ENCODE measurements around the gene CYBRD1.
"Not testable (repeated sequence)": the region's sequence is repeated elsewhere in the genome, so short reads cannot be mapped to it uniquely, and the experiment has no call there.

CYBRD1 gene

DNA sequence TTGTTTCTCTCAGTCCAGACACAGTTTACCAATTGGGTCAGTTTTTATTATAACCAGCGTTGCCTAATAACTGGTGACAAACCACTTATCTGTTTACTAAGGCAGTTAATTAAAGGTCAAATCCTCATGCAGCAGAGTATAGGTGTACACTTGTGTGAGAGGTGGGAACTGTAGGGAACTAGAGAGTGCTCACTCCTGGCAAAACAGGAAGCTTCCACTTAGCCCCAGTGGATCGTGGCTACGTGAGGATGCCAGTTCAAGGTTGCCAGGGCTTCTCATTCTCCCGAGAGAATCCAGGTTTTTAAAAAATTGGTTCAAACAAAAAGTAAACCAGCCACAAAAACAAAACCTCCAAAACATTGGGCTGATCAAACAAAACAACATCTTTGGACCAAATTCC lies 8.1 kb downstream of the CYBRD1 start:
- no peak overlapping the region for H3K27ac Mint-ChIP-seq
- H3K4me1 Mint-ChIP-seq (ENCODE audit: low read depth): no peaks in the 10 kb centered on the region
- H3K9me3 Mint-ChIP-seq: peaks cover 6% of the 10 kb centered on the region
- H3K36me3 Mint-ChIP-seq (ENCODE audit: low read depth): no peaks in the 10 kb centered on the region
- H3K4me3 Mint-ChIP-seq: no peak overlapping the region
- no peak for DNase-seq
- peaks cover 31% of the 10 kb centered on the region for H3K27me3 Mint-ChIP-seq

DNA sequence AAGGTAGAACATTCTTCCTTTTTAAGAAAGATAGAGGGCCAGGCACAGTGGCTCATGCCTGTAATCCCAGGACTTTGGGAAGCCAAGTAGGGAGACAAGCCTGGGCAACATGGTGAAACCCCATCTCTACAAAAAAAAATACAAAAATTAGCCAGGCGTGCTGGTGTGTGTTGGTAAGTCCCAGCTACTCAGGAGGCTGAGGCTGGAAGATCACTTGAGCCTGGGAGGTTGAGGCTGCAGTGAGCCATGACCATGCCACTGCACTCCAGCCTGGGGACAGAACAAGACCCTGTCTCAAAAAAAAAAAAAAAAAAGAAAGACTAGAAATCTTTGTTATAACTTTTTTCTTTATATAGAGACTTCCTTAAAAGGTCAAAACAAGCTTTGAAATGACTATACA lies 8.6 kb downstream of the CYBRD1 start:
- not testable (repeated sequence) for DNase-seq; H3K27ac Mint-ChIP-seq; H3K4me1 Mint-ChIP-seq (ENCODE audit: low read depth); H3K4me3 Mint-ChIP-seq; H3K36me3 Mint-ChIP-seq (ENCODE audit: low read depth); H3K9me3 Mint-ChIP-seq
- peaks cover 28% of the 10 kb centered on the region for H3K27me3 Mint-ChIP-seq

DNA sequence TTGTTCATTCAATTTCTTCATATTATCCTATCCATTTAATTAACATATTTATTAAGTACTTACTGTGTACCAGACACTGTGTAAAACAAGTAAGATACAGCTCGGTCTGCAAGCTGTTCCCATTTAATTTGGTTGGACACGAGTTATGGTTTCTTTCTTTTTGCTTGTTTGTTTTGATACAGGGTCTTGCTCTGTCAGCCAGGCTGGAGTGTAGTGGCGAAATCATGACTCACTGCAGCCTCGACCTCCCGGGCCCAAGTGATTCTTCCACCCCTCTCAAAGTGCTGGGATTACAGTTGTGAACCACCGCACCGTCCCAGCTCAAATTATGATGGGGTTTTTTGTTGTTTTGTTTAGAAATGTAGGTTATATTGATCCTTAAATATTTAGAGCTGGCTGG lies 9.0 kb downstream of the CYBRD1 start:
- no peak overlapping the region for H3K4me3 Mint-ChIP-seq
- DNase-seq: no peak
- H3K9me3 Mint-ChIP-seq: peaks cover 6% of the 10 kb centered on the region
- no peaks in the 10 kb centered on the region for H3K4me1 Mint-ChIP-seq (ENCODE audit: low read depth)
- no peaks in the 10 kb centered on the region for H3K36me3 Mint-ChIP-seq (ENCODE audit: low read depth)
- peaks cover 28% of the 10 kb centered on the region for H3K27me3 Mint-ChIP-seq
- no peak overlapping the region for H3K27ac Mint-ChIP-seq

DNA sequence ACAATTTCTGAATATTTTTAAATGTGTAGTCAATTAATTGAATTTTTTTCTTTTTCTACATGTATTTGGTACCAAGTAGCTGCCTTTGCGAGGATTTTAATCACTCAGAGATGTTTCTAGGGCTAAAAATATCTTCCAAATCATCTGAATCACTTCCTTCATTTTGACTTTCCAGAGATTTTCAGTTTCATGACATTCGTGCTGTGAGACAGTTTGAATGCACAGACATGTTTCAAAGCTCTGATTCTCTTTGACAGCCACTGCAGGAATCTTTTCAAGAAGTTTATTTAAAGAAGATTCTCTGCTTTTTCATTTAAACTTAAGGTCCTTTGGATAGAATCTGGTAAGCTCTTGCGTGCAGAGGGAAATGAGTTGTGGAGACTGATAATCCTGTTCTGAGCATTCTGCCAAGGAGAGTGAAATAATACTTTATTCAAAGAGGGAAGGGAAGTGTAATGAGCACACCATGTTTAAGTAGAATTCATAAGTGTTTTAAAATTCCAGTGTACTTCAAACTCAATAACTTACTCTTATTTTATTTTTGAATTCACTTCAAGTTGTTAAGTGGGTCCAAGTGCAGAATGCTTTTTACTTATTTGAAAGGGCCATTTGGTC lies 9.7 kb downstream of the CYBRD1 start:
- Mint-ChIP-seq H3K9me3 (peaks cover 6% of the 10 kb centered on the region), H3K4me1 (ENCODE audit: low read depth) (no peaks in the 10 kb centered on the region), H3K27me3 (peaks cover 30% of the 10 kb centered on the region), H3K4me3 (no peak overlapping the region), H3K27ac (no peak overlapping the region), H3K36me3 (ENCODE audit: low read depth) (no peaks in the 10 kb centered on the region)
- DNase-seq: no peak

DNA sequence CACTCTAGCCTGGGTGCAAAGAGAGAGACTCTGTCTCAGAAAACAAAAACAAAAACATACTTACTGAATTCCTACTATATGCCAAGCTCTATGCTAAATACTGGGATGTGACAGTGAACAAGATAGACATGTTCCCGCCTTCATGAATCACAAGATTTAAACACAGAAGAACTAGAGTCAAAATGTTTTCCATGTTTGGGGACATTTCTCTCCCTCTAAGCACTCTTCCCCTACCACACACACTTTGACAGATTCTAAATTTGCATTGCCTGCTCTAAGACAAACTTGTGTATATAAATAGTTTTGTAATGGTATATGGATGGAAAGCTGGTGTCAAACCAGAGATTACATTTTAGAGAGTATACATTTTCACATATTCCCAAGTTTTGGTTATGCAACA lies 11.1 kb downstream of the CYBRD1 start:
- Mint-ChIP-seq H3K4me3 (no peak overlapping the region), H3K27ac (no peak overlapping the region), H3K27me3 (peaks cover 27% of the 10 kb centered on the region), H3K36me3 (ENCODE audit: low read depth) (no peaks in the 10 kb centered on the region), H3K4me1 (ENCODE audit: low read depth) (no peaks in the 10 kb centered on the region), H3K9me3 (peaks cover 6% of the 10 kb centered on the region)
- DNase-seq: no peak

DNA sequence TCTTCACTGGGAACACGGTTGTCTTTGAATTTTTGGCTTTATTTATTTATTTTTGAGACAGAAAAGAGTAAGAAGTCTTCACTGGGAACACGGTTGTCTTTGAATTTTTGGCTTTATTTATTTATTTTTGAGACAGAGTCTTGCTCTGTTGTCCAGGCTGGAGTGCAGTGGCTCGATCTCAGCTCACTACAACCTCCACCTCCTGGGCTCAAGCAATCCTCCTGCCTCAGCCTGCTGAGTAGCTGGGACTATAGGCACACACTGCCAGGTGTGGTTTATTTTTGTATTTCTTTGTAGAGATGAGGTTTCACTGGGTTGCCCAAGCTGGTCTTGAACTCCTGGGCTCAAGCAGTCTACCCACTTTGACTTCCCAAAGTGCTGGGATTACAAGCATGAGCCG lies 13.3 kb downstream of the CYBRD1 start:
- not testable (repeated sequence) for DNase-seq; H3K4me3 Mint-ChIP-seq; H3K4me1 Mint-ChIP-seq (ENCODE audit: low read depth); H3K27ac Mint-ChIP-seq; H3K36me3 Mint-ChIP-seq (ENCODE audit: low read depth); H3K9me3 Mint-ChIP-seq
- peaks cover 13% of the 10 kb centered on the region for H3K27me3 Mint-ChIP-seq

DNA sequence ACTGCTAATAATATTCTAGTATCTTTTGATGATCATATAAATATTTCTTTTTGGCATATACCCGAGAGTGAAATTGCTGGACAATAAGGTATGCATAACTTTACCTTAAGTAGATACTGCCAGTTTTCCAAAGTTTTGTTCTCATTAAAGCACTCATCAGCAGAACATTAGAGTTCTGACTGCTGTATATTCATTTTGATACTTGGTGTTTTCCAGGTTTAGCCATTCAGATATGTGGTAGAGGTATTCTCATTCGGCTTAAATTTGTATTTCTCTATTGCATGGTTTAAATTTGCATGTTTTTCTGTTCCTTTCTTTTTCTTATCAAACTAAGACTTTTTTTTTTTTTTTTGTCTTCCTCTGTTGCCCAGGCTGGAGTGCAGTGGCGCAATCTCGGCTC lies 18.2 kb downstream of the CYBRD1 start:
- Mint-ChIP-seq H3K27ac (no peak overlapping the region), H3K36me3 (ENCODE audit: low read depth) (no peaks in the 10 kb centered on the region), H3K4me3 (no peak overlapping the region), H3K27me3 (peaks cover 13% of the 10 kb centered on the region), H3K4me1 (ENCODE audit: low read depth) (no peaks in the 10 kb centered on the region), H3K9me3 (no peaks in the 10 kb centered on the region)
- no peak for DNase-seq

DNA sequence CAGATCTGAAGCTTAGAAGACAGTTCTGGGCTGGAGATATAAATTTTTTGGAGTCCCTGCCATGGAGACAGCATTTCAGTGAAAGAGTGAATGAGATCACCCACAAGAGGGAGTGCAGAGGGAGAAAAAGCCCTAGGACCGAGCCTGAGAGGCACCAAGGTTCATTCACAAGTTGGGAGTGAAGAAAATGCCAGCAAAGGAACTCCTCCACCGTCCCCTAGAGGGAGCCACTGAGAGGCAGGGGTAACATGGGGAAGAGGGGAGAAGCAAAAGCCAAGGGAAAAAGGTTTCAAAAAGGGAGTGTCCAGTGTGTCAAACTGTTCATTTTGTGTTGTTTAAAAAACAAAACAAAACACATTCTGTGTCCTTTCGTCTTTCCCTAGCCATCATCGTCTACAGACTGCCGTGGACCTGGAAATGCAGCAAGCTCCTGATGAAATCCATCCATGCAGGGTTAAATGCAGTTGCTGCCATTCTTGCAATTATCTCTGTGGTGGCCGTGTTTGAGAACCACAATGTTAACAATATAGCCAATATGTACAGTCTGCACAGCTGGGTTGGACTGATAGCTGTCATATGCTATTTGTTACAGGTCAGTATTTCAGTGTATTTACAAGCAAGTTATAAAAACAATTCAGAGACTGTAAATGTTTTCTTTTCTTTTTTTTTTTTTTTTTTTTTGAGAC lies 19.1 kb downstream of the CYBRD1 start:
- DNase-seq: no peak
- no peaks in the 10 kb centered on the region for H3K9me3 Mint-ChIP-seq
- H3K4me3 Mint-ChIP-seq: no peak overlapping the region
- no peaks in the 10 kb centered on the region for H3K4me1 Mint-ChIP-seq (ENCODE audit: low read depth)
- H3K27me3 Mint-ChIP-seq: peaks cover 13% of the 10 kb centered on the region
- H3K36me3 Mint-ChIP-seq (ENCODE audit: low read depth): no peaks in the 10 kb centered on the region
- no peak overlapping the region for H3K27ac Mint-ChIP-seq

DNA sequence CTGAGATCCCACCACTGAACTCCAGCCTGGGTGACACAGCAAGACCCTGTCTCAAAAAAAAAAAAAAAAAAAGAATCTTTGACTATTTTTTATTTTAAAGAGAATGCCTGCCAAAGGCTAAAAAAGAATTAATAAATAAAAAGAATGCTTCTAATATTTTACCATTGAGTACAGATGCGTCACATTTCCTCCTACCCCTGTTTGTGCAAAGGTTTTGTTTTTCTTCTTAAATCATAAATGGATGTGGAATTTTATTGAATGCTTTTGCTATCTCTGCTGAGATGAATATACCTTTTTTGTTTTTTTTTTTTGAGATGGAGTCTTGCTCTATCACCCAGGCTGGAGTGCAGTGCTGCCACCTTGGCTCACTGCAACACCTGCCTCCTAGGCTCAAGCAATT lies 22.8 kb downstream of the CYBRD1 start:
- no peak for DNase-seq
- Mint-ChIP-seq H3K27me3 (peaks cover 8% of the 10 kb centered on the region), H3K36me3 (ENCODE audit: low read depth) (no peaks in the 10 kb centered on the region), H3K4me3 (no peak overlapping the region), H3K4me1 (ENCODE audit: low read depth) (no peaks in the 10 kb centered on the region), H3K27ac (no peak overlapping the region), H3K9me3 (no peaks in the 10 kb centered on the region)

DNA sequence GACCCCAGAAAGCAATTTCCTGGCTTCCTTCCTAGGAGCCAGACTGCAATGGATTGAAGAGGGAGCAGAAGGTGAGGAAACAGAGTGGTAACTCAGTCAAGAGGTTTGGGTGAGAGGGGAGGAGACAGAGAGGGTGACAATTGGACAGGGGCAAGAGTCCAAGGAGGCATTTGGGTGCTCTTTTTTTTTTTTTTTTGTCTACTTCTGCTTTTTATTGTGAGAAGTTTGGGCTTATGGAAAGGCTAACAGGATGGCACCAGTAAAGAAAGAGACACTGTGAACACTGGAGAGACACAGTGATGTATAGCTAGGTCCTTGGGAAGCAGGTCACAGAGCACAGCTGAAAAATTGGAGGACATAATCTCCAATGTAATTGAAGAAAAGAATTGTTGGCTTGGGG lies 25.0 kb downstream of the CYBRD1 start:
- Mint-ChIP-seq H3K27me3 (peaks cover 2% of the 10 kb centered on the region), H3K36me3 (ENCODE audit: low read depth) (no peaks in the 10 kb centered on the region), H3K4me1 (ENCODE audit: low read depth) (no peaks in the 10 kb centered on the region), H3K9me3 (no peaks in the 10 kb centered on the region), H3K4me3 (no peak overlapping the region), H3K27ac (no peak overlapping the region)
- DNase-seq: no peak

DNA sequence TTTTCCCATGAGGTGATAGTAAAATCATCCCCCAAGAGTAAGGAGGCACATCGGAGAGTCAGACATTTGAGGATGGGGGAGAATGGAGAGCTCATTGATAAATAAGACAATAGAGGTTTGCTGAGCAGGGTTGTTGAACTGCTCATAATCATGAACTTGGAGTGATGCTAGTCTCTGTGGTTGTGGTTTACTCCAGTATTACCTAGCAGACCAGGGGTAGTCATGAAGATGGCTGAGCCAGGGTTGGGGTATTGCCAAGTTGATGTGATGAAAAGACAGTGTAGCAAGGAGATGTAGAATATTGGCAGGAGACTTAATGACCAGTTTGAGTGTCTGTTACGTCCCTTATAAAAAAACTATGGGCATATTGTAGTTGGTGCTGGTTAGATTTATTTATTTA lies 25.4 kb downstream of the CYBRD1 start:
- Mint-ChIP-seq H3K4me3 (no peak overlapping the region), H3K27me3 (peaks cover 2% of the 10 kb centered on the region), H3K27ac (no peak overlapping the region), H3K9me3 (no peaks in the 10 kb centered on the region), H3K4me1 (ENCODE audit: low read depth) (no peaks in the 10 kb centered on the region), H3K36me3 (ENCODE audit: low read depth) (no peaks in the 10 kb centered on the region)
- no peak for DNase-seq

DNA sequence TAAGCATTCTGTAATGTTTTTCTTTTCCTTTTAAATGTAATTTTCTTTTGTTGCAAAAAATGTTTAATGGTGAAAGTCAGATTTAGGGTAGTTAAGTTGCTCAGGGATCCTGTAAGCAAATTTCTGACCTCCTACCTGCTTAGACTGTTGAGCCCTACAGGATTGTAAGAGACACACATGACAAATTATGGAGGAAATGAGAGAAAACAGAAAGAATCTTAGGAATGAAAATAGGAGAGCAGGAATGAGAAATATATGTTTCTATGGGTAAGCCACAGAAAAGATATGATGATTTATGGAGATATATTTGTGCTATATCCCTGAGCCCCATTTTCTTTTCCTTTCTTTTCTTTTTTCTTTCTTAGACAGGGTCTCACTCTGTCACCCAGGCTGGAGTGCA lies 28.3 kb downstream of the CYBRD1 start:
- Mint-ChIP-seq H3K9me3 (no peaks in the 10 kb centered on the region), H3K36me3 (ENCODE audit: low read depth) (no peaks in the 10 kb centered on the region), H3K4me1 (ENCODE audit: low read depth) (no peaks in the 10 kb centered on the region), H3K27ac (no peak overlapping the region), H3K4me3 (no peak overlapping the region), H3K27me3 (no peaks in the 10 kb centered on the region)
- DNase-seq: no peak

DNA sequence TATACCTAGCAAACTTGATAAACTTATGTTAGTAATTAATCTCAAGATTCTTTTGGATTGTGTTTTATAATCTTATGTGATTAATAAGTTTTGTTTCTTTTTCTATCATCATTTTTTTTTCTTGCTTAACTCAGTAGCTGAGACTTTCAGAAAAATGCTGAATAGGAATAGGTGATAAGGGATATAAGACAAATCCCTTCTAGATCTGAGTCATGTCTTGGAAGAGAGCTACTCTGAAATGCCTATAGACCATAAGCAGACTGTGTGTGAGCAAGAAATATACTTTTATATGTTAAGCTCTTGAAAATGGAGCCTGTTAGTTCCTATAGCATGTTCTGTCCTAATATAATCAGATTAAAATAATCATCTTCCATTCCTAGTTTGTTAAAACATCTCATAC lies 29.6 kb downstream of the CYBRD1 start:
- Mint-ChIP-seq H3K4me1 (ENCODE audit: low read depth) (no peaks in the 10 kb centered on the region), H3K27me3 (peaks cover 5% of the 10 kb centered on the region), H3K36me3 (ENCODE audit: low read depth) (no peaks in the 10 kb centered on the region), H3K9me3 (no peaks in the 10 kb centered on the region), H3K27ac (no peak overlapping the region), H3K4me3 (no peak overlapping the region)
- DNase-seq: no peak

DNA sequence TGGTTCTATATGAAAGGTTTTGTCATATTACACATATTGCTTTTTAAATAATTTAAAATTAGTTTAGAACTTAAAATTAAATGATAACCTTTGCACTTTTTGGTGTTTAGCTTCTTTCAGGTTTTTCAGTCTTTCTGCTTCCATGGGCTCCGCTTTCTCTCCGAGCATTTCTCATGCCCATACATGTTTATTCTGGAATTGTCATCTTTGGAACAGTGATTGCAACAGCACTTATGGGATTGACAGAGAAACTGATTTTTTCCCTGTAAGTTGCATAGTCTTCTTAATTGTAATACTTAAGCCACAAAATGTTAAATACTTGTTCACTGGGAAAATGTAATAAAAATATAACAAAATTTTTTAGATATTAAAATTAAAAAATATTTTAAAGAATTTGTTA lies 31.0 kb downstream of the CYBRD1 start:
- peaks cover 5% of the 10 kb centered on the region for H3K27me3 Mint-ChIP-seq
- DNase-seq: no peak
- no peak overlapping the region for H3K4me3 Mint-ChIP-seq
- H3K9me3 Mint-ChIP-seq: no peaks in the 10 kb centered on the region
- peaks cover 3% of the 10 kb centered on the region for H3K4me1 Mint-ChIP-seq (ENCODE audit: low read depth)
- H3K27ac Mint-ChIP-seq: no peak overlapping the region
- no peaks in the 10 kb centered on the region for H3K36me3 Mint-ChIP-seq (ENCODE audit: low read depth)

DNA sequence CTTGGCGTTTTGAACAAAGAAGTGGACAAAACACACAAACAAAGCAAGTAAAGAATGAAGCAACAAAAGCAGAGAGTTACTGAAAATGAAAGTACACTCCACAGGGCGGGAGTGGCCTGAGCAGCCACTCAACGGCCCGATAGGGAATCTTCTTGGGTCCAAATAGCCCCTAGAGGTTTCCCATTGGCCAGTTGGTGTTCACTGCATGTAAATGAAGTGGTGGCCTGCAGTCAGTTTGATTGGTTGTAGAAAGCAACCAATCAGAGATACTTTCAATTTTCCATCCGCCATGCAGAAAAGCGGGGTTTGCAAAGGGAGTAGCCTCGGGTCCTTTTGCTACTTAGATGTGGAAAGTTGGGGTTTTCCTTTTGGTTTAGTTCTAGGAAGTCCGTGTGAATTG lies 31.6 kb downstream of the CYBRD1 start:
- DNase-seq: no peak
- Mint-ChIP-seq H3K4me3 (no peak overlapping the region), H3K27me3 (peaks cover 9% of the 10 kb centered on the region), H3K9me3 (no peaks in the 10 kb centered on the region), H3K27ac (no peak overlapping the region), H3K36me3 (ENCODE audit: low read depth) (no peaks in the 10 kb centered on the region), H3K4me1 (ENCODE audit: low read depth) (peaks cover 3% of the 10 kb centered on the region)
